Measurements from ENCODE around the gene GRAP2. TPM values are rescaled to one million over a fixed set of nuclear protein-coding genes. Genes with fewer than 3 reads are reported as not detected.
"Not testable (repeated sequence)": the region's sequence is repeated elsewhere in the genome, so short reads cannot be mapped to it uniquely, and the experiment has no call there.

The GRAP2 gene
- total RNA-seq, 1 experiment from 2014 or later: not detected

GRCh38 chr22:39897841-39898240, 3.0 kb upstream of the GRAP2 start:
- DNase-seq (ENCODE audit: low spot score): no peak

GRCh38 chr22:39898997-39899396, 1.9 kb upstream of the GRAP2 start:
- DNase-seq (ENCODE audit: low spot score): no peak

GRCh38 chr22:39901565-39902146, 772 bp downstream of the GRAP2 start:
- no peak for DNase-seq (ENCODE audit: low spot score)

- DNase-seq (ENCODE audit: low spot score): not testable (repeated sequence)
These were observed 3.1 kb downstream of the GRAP2 start for GRCh38 chr22:39904024-39904423.

GRCh38 chr22:39904862-39905261, 4.0 kb downstream of the GRAP2 start:
- DNase-seq (ENCODE audit: low spot score): no peak

GRCh38 chr22:39905687-39906086, 4.8 kb downstream of the GRAP2 start:
- DNase-seq (ENCODE audit: low spot score): no peak

GRCh38 chr22:39906207-39906606, 5.3 kb downstream of the GRAP2 start:
- DNase-seq (ENCODE audit: low spot score): no peak

- DNase-seq (ENCODE audit: low spot score): no peak
These were observed 6.2 kb downstream of the GRAP2 start for GRCh38 chr22:39907047-39907446.

- DNase-seq (ENCODE audit: low spot score): no peak
These were observed 6.8 kb downstream of the GRAP2 start for GRCh38 chr22:39907605-39908097.

GRCh38 chr22:39908136-39908535, 7.3 kb downstream of the GRAP2 start:
- no peak for DNase-seq (ENCODE audit: low spot score)

GRCh38 chr22:39908737-39909136, 7.9 kb downstream of the GRAP2 start:
- no peak for DNase-seq (ENCODE audit: low spot score)

GRCh38 chr22:39910876-39911613, 10.2 kb downstream of the GRAP2 start:
- DNase-seq (ENCODE audit: low spot score): no peak

GRCh38 chr22:39913321-39913720, 12.4 kb downstream of the GRAP2 start:
- no peak for DNase-seq (ENCODE audit: low spot score)

GRCh38 chr22:39913886-39914285, 13.0 kb downstream of the GRAP2 start:
- no peak for DNase-seq (ENCODE audit: low spot score)

GRCh38 chr22:39914584-39914983, 13.7 kb downstream of the GRAP2 start:
- DNase-seq (ENCODE audit: low spot score): no peak

- DNase-seq (ENCODE audit: low spot score): no peak
These were observed 14.4 kb downstream of the GRAP2 start for GRCh38 chr22:39915295-39915726.

GRCh38 chr22:39916496-39916895, 15.6 kb downstream of the GRAP2 start:
- no peak for DNase-seq (ENCODE audit: low spot score)

- no peak for DNase-seq (ENCODE audit: low spot score)
These were observed 16.3 kb downstream of the GRAP2 start for GRCh38 chr22:39917197-39917643.

GRCh38 chr22:39917776-39918495, 17.1 kb downstream of the GRAP2 start:
- DNase-seq (ENCODE audit: low spot score): no peak

GRCh38 chr22:39920134-39920743, 19.4 kb downstream of the GRAP2 start:
- no peak for DNase-seq (ENCODE audit: low spot score)

GRCh38 chr22:39923696-39924095, 22.8 kb downstream of the GRAP2 start:
- no peak for DNase-seq (ENCODE audit: low spot score)

GRCh38 chr22:39924286-39924685, 23.4 kb downstream of the GRAP2 start:
- no peak for DNase-seq (ENCODE audit: low spot score)

Measured in H4 (cell line).